HG03520 (cell line): ENCODE data around the gene RPS19.
"Not testable (repeated sequence)": the region's sequence is repeated elsewhere in the genome, so short reads cannot be mapped to it uniquely, and the experiment has no call there.

Source experiments
- ATAC-seq: cut with Tn5 transposase; IDR thresholded peaks from one replicate; pipeline ENCODE4 v1.9.1; 2021; ENCODE audit warnings: mild to moderate bottlenecking, moderate library complexity; ENCODE audit not compliant: unreplicated experiment

RPS19 gene

DNA sequence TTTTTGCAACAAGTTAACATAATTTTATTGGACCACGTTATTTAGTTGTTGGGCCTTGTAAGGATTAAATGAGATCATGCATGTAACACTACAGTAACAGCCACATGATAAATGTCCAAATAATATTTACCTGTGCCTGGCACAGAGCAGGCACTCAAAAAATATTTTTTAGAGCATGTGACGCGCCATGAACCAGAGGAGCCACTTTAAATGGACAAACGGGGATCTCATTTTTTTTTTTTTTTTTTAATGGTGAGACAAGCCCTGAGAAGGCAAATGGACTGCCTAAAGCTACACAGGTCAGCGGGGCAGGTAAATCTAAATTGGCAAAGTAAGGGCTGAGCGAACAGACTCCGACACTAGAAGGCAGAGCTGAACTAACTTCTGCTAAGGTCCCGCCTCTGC is 840 bp upstream of the RPS19 start:
- ATAC-seq, result no peak

DNA sequence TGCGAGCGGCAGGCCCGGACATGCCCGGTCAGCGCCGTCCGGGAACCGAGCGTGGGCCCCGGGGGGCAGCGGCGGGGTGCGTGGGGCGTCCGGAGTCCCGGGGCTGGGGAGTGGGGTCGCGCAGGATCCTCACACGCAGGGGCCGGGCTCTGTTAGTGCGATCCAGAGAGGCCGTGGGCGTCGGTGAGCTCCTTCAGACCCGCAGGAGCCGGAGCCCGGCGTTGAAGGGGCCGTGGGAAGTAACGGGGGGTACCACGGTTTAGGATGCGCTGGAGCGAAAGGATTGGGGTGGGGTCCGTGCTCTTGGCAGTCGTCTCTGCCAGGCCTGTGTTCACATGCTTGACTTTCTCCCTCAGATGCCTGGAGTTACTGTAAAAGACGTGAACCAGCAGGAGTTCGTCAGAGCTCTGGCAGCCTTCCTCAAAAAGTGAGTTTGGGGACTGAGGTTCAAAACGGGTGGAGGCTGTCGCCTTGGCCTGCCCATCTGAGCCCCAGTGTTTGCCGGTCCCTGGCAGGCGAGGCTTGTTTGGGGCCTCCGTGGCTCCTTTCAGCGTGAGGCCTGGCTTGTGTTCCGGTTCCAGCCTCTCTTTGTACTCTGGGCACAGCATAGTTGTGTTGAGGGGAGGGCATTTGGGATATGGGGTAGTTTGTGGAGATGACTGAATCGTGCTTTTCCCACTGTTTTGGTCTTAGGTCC is 512 bp downstream of the RPS19 start:
- no peak for ATAC-seq

DNA sequence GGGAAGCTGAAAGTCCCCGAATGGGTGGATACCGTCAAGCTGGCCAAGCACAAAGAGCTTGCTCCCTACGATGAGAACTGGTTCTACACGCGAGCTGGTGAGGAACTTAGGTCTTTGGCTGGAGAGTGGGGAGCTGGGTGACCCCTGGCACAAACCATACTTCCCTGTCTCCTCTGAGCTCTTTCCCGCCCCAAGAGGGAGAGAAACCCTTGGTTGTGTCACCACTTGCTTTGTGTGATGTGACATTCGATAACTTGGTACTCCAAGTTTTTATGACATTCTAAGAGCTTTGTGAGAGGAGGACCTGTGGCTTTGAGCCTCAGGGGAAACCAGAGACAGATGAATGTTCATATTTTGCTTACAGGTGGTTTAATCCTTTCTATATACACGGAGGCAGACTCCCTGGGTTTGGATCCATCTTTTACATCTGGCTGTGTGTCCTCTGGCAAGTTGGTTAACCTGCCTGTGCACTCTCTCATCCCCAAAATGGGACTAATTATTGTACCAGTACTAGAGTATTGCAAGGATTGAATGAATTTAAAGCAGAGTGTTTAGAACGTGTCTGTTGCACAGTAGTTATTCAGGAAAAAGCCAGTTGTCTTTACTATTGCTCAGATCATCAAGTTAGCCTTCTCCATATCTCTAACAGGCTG is 1.2 kb downstream of the RPS19 start:
- no peak for ATAC-seq

- no peak for ATAC-seq
Measured at GRCh38 chr19:41861846-41862245, 1.8 kb downstream of the RPS19 start.

GRCh38 chr19:41862445-41862986 is 2.5 kb downstream of the RPS19 start:
- ATAC-seq, result no peak

DNA sequence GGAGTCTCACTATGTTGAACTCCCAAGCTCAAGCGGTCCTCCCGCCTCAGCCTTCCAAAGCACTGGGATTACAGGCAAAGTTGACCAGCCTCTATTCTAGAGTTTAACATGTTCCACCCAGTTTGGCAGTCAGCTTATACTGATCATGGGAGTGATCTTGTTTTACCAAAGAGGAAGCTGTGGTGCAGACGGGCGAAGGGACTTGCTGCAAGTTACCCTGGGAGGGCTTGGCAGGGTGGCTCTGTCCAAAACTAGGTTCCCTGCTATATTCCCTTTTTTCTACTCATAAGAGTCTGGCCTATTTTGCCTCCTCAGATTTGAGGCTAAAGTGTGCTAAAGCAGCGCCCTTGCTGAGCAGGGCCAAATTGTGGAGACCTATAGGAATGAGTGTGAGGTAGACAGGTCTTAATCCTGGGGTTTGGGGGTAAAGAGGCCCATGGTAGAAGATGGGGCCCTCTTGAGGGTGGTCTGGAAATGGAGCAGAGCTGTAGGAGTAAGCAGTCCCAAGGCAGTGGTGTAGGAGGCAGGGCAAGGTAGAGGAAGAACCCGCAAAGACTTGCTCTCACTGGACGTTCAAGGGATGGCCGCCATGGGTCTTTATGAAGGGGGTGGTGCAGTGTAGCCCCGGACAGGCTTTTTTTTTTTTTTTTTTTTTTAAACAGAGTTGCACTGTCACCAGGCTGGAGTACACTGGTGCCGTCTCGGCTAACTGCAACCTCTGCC is 3.3 kb downstream of the RPS19 start:
- no peak for ATAC-seq

- no peak for ATAC-seq
Measured at GRCh38 chr19:41864374-41864773, 4.3 kb downstream of the RPS19 start.

DNA sequence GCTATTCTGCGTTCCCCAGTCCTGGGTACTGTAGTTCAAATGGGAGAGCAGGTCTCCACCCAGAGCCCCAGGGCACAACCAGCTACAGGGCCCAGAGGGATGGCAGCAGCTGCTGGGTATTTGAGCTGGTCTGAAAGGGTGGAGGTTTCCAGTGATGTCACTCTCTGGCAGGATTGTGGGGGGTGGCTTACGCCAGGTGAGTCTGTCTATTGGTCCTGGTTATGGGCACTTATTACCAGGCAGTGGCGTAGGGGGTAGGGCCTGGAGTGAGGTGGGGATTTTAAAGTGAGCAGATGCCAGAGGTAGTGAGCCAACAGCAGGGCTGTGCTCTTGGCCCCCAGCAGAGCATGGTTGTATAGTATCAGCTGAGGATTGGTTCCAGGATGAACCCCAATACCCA is 6.2 kb downstream of the RPS19 start:
- ATAC-seq, result no peak

DNA sequence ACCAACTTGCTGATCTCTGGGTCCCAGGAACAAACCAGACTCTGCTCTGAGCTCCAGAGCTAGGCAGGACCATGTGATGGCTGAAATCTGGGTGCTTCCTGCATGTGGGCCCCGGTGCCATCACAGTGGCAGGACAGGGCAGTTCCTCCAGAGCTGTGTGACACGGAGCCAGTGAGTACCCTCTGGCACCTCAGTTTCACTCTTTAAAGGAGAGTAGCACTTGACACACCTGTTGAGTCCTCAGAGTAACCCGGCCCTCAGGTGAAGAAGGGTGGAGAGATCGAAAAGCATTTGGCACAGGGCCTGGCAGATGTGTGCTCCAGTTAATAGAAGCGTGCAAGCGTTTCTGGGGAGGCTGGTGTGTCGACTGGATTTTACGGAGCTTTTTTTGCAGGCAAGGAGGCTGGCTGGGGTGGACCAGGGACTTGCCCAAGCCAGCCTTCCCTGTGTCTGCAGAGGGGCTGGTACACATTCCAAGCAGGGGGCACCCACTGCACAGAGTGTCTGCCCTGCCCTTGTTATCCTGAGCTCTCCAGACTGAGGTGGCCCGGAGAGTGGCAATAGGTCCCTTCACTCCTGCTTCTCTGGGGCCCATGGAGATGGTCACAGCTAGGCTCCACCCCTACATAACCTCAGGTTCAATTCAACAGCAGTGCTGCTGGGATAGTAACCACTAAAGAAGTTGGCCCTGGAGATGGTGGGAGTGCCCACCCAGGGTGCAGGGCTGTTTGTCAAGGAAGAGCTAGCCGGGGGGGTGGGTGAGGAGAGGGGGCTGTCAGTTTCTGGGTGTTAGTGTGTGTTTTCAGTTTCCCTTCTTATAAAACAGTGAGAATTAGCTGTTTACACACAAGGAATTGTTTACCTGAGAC is 8.3 kb downstream of the RPS19 start:
- no peak for ATAC-seq

DNA sequence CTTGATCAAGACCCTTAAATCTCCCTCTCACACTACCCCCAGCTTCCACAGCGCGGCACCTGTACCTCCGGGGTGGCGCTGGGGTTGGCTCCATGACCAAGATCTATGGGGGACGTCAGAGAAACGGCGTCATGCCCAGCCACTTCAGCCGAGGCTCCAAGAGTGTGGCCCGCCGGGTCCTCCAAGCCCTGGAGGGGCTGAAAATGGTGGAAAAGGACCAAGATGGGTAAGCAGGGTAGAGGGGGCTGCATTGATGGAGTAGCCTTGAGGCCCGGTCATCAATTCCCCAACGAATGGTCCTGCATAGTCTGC is 8.9 kb downstream of the RPS19 start:
- no peak for ATAC-seq

- no peak for ATAC-seq
Measured at GRCh38 chr19:41869374-41869955, 9.4 kb downstream of the RPS19 start.

- ATAC-seq, result no peak
Measured at GRCh38 chr19:41870401-41870873, 10.4 kb downstream of the RPS19 start.

DNA sequence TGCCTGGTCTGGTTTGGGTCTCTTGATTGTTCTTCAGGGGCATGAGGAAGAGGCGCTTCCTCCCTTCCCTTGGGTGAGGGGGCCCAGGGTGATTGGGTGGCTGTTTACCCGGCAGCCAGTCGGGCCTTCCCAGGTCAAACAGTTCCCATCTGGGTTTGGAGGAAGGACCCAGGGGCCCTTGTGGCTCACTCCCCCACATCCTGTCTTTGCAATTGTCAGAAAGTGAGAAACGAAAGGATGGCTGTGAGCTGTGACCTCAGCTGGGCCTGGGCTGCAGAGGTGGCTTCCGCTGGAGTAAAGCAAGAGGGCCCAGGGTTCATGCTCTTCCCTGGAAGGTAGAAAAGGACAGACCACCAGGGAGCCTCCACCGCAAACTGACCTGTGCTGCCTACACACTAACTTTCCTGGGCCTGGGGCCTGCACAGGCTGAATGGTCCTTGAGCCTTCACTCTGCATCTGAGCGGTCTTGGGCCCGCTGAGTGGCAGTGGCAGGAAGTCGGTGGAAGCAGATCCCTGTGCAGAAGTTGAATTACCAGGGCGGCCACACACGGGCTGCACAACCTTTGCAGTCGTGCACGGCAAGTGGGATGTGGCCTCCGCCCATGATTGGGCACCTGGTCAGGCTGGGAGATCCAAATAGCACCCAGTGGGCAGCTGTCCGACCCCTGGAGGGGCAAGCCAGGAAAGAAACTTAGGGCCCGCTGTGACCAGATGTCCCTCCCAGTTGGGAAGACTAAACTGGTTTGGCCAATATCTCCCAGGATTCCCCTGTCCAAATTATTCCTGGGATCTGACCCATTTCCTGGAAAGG is 11.7 kb downstream of the RPS19 start:
- peak; percentile 42 for ATAC-seq

GRCh38 chr19:41872384-41872774 is 12.3 kb downstream of the RPS19 start:
- ATAC-seq, result no peak

GRCh38 chr19:41872775-41873647 is 13.0 kb downstream of the RPS19 start:
- no peak for ATAC-seq

DNA sequence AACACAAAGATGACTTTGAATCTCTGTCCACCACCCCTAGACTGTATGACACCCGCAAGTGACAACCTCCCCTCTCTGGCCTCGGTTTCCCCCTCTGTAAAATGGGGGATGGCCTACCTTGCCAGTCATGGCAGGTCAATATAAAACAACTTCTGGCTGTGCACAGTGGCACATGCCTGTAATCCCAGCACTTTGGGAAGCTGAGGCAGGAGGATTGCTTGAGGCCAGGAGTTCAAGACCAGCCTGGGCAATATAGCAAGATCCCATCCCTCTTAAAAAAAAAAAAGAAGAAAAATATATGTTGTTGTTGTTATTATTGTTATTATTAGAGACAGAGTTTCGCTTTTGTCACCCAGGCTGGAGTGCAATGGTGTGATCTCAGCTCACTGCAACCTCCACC is 15.9 kb downstream of the RPS19 start:
- not testable (repeated sequence) for ATAC-seq

DNA sequence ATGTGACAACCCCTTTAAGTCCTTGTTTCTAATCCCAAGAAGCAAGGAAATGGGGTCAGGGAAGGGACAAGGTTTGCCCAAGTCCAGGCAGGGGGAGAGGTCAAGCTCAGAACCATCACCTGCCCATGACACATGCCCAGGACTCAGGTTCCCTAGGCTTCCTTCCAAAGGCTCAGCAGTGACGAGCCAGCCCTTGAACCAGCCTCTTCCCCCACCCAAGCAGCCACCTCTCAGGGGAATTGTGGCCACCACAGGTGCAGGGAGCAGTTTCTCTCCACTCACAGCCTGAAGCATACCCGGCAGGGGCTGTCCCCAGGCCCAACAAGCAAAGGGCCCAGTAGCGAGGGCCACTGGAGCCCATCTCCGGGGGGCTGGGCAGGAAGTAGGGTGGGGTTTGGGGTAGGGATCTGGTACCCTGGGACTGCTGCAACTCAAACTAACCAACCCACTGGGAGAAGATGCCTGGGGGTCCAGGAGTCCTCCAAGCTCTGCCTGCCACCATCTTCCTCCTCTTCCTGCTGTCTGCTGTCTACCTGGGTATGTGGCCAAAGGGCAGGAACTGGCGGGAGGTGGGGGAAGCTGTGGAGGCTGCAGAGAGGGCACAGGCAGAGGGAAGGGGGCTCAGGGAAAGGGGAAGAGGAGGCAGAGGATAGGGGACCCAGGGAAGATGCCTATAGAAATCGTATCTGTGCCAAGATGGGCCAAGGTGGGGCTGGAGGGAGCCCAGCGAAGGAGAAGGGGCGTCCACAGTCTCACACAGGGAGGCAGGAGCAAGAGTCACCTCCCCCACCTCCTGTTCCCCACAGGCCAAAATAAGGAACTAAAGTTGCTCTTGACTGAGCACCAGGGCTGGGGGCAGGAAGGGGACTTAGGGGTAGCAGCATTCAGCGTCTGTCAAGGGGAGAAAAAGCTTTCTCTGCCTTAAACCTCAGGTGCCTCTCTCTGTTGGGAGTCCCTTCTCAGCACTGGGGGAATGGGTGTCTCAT is 17.1 kb downstream of the RPS19 start, which contains the start of gene CD79A:
Gene CD79A, plus strand, starts transcription at position 433 of the 986 bp plus-strand sequence. Its CDS starts 26 bp downstream, at position 459.
- ATAC-seq, result peak; percentile 51
